ENCODE data around the gene CATSPER3. TPM values are rescaled to one million over a fixed set of nuclear protein-coding genes. Genes with fewer than 3 reads are reported as not detected.

CATSPER3 gene
- total and polyA plus RNA-seq, 3 donors from 2014 or later = 11.8 to 56.6 (median 21.7) TPM

- Histone ChIP-seq H3K9me3 (no peaks in the 10 kb centered on the region), H3K27me3 (no peaks in the 10 kb centered on the region), H3K27ac (no peak overlapping the region), H3K36me3 (ENCODE audit: low read depth, missing control alignments) (no peaks in the 10 kb centered on the region), H3K4me1 (no peaks in the 10 kb centered on the region), H3K4me3 (no peak overlapping the region)
- 84 to 92% methylated on average over 4 of the region's 4 CpGs for WGBS, 2 donors
- intact Hi-C loops (cut with DNase I; ENCODE audit: low total_unique reads) = no loop called here
- TF ChIP-seq POLR2A (IDR thresholded peaks at IDR 0.05) (no peak), CTCF (IDR thresholded peaks at IDR 0.05) (no peak)
- DNase-seq = no peak
Observed at GRCh38 chr5:134957920-134958608, 9.6 kb upstream of the CATSPER3 start.

DNA sequence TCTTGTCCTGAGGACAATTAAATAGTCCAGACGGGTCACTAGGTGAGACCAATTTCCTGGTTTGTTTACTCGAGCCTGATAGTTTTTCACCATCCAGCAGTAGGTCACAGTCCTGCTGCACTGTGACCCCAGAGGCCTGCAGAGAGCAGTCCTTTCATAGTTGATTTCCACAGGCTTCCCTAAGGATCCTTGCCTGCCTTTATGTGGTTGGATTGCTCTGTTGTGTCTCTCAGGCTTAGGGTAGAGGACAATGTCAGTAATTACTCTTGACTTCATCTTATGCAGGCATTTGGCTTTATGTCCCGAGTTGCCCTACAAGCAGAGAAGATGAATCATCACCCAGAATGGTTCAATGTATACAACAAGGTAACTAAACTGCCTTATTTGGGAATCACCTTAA, 9.0 kb upstream of the CATSPER3 start:
- Histone ChIP-seq H3K9me3 (no peaks in the 10 kb centered on the region), H3K36me3 (ENCODE audit: low read depth, missing control alignments) (no peaks in the 10 kb centered on the region), H3K4me3 (no peak overlapping the region), H3K27me3 (no peaks in the 10 kb centered on the region), H3K4me1 (no peaks in the 10 kb centered on the region), H3K27ac (no peak overlapping the region)
- WGBS, 2 donors = 50 to 76% methylated on average over 3 of the region's 3 CpGs
- DNase-seq = no peak
- intact Hi-C loops (cut with DNase I; ENCODE audit: low total_unique reads) = no loop called here
- TF ChIP-seq POLR2A (IDR thresholded peaks at IDR 0.05) (no peak), CTCF (IDR thresholded peaks at IDR 0.05) (no peak)

- DNase-seq = no peak
- no peaks in the 10 kb centered on the region for H3K4me1 ChIP-seq
- H3K4me3 ChIP-seq = no peak overlapping the region
- no peak overlapping the region for H3K27ac ChIP-seq
- no peaks in the 10 kb centered on the region for H3K36me3 ChIP-seq (ENCODE audit: low read depth, missing control alignments)
- TF ChIP-seq CTCF (IDR thresholded peaks at IDR 0.05) = no peak
- no peak for TF ChIP-seq POLR2A (IDR thresholded peaks at IDR 0.05)
- no peaks in the 10 kb centered on the region for H3K9me3 ChIP-seq
- H3K27me3 ChIP-seq = no peaks in the 10 kb centered on the region
- intact Hi-C loops (cut with DNase I; ENCODE audit: low total_unique reads) = no loop called here
Observed at GRCh38 chr5:134963098-134963497, 4.6 kb upstream of the CATSPER3 start.

GRCh38 chr5:134964359-134965270, 3.1 kb upstream of the CATSPER3 start:
- intact Hi-C loops (cut with DNase I; ENCODE audit: low total_unique reads) = no loop called here
- 84 to 88% methylated on average over 12 of the region's 12 CpGs for WGBS, 2 donors
- DNase-seq = no peak
- H3K27ac ChIP-seq = no peak overlapping the region
- no peaks in the 10 kb centered on the region for H3K4me1 ChIP-seq
- no peaks in the 10 kb centered on the region for H3K36me3 ChIP-seq (ENCODE audit: low read depth, missing control alignments)
- H3K4me3 ChIP-seq = no peak overlapping the region
- H3K9me3 ChIP-seq = no peaks in the 10 kb centered on the region
- TF ChIP-seq CTCF (IDR thresholded peaks at IDR 0.05) (no peak), POLR2A (IDR thresholded peaks at IDR 0.05) (no peak)
- no peaks in the 10 kb centered on the region for H3K27me3 ChIP-seq
